HG02798 (cell line): ENCODE data around the gene POFUT2.
"Not testable (repeated sequence)": the region's sequence is repeated elsewhere in the genome, so short reads cannot be mapped to it uniquely, and the experiment has no call there.

Experiments used
- ATAC-seq: cut with Tn5 transposase; IDR thresholded peaks from one replicate; pipeline ENCODE4 v1.9.1; 2021; ENCODE audit warnings: mild to moderate bottlenecking; ENCODE audit not compliant: unreplicated experiment, poor library complexity

POFUT2 gene

DNA sequence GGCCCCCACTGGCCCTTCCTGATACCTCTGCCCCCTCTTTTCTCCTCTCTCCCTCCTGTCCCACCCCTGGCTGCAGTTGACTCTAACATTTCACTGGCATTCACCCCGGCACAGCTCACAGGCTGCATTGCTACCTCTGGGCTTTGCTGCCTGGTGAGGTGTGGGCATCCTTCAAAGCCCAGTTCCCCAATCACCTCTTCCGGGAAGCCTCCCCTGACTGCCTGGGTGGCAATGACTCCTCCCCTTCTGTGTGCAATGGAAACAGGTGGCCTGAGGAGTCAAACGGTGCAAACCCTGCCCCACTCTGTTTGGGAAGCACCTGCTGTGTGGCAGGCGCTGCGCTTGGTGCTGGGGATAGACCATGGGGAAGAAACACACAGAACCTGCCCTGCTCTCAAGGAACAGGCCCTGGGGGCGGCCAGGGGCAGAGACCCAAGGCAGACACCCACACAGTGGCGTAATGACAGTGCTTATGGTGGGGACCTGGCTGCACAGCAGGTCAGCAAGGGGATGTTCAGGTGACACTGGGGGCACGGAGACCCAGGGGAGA lies 39.3 kb upstream of the POFUT2 start:
- ATAC-seq, result no peak

DNA sequence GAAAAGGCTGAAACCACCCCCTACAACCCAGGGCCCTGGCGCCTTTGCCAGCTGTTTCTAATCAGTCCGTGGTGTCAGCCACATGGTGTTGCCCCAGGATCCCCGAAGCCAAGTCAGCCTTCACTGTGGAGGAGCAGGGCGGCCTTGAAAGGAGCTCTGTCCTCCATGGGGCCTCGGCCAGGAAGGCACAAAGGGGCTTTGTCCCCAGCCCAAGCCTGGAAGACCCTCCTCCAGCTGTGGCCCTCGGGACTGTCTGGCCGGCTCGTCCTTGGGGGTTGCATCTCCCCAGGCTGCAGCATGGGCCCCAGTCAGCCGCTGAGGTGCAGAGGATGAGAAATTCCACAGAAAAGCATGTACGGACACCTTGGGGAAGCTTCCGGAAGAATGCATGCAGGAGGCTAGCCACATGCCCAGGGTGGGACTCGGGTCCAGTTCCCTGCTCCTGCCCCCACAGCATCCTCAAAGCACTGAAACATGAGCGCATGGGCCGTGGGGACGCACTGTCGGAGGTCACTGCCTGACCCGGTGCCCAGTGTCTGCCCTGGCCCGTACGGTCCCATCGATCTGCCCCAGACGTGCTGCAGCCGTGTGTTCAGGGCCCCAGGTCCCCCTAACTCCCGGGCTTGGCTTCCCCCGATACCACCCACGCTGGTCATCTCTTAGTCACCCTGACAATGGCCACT lies 38.6 kb upstream of the POFUT2 start:
- no peak for ATAC-seq

DNA sequence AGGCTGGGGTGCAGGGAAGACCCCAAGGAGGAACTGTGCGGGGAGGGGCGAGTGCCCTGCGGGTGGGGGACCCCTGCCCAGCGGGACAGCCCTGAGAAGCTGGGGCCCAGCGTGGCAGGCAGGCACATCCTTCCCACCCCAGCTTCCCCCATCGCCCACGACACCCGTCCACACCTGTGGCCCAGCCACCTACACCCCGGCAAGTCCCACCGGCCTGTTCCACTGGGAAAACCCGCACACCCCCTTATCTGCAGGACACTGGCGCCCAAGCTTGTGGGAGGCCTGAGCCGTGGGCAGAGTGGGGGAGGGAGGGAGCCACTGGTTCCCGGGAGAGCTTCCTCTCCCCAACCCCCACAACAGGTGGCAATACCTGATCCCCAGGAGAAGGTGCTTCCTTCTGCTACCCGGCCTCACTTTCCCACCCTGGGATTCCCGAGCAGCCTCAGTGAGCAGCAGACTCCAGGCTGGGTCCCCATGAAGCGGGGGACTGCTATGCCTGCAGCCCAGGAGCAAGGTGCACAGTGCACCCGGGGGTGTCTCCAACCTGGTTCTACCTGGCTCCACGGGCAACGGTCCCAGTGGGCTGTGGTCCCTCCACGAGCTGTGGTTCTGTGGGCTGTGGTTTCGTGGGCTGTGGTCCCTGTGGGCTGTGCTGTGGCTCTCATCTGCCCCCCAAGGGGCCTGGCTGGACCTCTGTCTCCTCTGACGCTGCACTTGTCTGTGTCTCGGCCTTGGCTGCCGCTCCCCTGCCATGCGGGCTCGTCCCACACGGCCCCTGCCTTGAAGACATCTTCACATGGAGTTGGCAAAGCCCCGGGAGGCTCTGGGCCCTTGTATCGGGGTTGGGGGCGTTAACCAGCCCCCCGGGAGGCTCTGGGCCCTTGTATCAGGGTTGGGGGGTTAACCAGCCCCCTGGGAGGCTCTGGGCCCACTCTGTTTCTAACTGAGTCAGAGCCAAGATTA lies 37.8 kb upstream of the POFUT2 start:
- ATAC-seq, result no peak

DNA sequence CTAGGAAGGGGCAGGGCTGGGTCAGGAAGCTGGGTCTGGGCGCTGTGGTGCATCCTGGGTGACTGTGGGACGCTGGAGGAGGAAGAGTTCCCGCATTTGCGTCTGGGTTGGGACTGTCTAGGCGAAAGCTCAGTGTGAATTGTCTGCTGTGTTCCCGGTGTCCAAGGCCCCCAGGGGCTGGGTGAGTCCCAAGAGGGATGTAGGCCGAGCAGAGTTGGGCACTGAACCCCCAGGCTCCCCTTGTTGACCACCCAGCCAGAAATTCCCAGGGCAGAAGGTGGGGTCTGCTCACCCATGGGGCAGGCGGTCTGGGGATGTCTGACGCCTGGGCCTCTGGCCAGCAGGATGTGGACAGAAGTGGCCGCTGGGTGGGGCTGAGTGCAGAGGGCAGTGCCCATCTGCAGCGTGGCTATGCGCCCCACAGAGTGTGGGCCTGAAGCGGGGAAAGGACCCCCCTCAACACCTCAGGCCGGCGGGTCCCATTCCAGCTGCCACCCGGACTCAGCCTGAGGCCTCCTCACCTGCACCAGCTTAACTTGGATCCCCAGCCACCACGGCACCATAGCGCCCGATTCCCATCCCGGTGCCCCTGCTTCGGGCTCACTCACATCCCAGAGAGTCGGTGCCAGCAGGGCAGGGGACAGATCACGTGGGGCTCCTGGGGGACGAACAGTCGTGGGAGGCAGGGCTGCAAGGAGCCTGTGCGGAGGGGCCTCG lies 37.0 kb upstream of the POFUT2 start:
- ATAC-seq, result no peak

DNA sequence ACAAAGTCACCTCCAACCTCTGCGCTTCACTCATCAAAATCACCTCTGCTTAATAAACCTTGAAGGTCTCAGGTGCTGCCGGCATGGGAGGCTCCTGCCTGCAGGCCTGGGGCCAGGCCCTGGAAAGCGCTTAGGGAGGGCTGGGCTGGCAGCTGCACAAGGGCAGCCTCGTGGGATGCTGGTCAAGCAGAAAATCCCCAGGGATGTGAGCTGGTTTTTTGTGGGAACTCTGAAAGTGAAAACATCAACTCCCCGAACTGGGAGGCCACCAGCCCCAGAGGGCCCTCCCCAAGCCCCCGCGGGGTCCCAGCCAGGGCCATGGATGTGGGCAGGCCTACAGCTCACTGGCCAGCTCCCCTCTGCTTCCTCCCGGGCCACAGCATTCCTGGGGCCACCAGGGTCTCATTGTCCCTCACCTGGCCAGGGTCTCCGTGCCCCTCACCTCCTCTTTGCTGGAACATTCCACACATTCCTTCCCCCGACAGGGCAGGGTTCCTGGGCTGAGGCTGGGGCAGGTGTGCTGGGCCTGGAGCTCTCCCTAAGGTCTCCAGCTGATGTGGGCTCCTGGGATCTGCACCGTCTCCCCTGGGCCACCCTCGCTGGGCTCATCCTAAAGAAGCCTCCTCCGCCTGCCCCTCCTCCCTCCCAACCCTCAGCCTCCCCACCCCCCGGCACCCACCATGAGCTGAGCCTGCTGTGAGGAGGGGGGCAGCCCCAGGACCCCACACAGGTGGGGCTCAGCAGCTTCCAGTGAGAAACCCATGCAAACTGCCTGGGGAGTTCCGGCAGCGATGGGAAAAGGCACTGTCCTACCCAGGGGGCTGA lies 36.0 kb upstream of the POFUT2 start:
- no peak for ATAC-seq

DNA sequence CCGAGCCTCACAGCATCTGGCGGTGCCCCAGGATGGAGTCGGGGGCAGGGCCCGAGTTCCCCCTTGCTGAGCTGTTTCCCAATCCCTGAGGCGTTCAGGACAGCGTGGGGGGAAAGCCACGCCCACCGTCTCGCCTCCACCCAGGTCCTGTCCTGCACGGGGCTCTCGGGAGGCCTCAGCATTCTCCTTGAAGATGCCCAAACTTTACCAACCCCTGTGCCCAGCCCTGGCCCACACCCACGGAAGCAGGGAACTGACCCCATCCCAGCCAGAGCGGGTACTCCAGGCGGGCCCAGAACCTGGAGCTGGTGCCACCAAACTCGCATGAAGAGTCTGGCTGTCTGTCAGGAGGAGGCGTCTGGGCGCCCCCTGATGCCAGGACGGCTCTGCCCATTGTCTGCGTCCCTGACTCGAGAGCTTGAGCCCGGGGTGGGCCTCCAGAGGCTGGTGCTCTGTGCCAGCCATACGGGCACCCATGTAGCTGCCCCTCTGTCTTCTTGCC lies 35.3 kb upstream of the POFUT2 start:
- ATAC-seq, result no peak

DNA sequence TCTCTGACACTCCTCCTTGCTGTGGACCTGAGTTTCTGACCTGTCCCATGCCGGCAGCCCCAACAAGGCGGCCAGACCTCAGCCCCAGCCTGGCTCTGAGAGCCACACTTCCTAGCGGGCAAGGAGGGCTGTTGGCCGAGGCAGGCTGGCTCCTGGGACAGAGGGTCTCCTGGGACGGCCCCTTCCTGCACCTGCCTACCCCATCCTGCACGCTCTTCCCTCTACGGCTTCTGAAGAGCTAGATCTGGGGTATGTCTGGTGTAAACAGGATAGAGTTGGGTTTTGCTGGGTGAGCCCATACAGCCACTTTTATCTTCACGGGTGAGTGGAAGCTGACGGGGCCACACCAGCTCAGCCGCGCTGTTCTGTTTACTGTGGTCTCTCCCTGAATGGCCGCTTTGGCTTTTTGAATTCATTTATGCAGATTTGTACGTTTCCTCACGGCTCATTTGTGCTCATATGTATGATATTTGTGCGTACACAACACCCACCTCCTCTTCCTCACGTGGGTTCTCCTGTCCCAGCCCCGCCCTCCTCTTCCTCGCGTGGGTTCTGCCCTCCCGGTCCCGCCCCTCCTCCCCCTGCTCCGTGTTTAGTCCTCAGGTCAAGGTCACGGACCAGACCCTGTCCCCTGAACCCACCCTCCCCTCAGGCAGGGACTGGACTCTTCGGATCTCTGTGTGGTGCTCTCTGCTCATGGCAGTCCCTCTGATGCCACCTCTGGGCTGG lies 34.7 kb upstream of the POFUT2 start:
- ATAC-seq, result no peak

DNA sequence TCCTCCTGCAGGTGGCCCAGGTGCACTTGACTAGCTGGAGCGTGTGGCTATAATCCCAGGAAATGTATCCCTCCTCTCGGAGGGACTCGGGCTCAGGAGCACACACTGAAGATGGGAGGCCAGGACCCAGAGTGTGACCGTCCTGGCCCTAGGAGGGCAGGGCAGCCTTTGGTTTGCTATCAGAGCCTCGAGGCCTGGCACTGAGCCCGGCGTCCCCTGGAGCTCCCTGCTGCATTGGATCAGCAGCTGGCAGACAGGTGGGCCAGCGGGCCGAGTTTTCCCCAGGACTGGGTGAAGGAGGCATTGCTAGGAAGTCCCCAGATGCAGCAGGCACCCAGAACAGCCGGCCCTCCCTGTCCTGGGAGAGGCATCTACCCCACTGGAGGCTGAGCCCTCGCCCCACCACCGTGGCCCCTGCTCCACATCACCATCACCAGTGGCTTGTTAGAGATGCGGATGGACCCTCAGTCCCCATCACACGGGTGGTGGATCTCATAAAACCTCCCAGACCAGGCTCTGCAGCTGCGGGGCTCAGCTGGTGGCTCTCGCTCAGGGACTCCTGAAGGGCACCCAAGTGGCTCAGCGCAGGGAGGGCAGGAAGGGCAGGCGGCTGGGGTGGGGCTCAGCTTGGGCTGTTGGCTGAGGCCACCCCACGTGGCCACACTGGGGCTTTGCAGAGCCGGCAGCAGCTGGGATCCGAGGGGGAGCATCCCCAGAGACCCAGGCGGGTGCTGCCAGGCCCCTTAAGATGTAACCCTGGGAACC lies 32.7 kb upstream of the POFUT2 start:
- ATAC-seq, result no peak

DNA sequence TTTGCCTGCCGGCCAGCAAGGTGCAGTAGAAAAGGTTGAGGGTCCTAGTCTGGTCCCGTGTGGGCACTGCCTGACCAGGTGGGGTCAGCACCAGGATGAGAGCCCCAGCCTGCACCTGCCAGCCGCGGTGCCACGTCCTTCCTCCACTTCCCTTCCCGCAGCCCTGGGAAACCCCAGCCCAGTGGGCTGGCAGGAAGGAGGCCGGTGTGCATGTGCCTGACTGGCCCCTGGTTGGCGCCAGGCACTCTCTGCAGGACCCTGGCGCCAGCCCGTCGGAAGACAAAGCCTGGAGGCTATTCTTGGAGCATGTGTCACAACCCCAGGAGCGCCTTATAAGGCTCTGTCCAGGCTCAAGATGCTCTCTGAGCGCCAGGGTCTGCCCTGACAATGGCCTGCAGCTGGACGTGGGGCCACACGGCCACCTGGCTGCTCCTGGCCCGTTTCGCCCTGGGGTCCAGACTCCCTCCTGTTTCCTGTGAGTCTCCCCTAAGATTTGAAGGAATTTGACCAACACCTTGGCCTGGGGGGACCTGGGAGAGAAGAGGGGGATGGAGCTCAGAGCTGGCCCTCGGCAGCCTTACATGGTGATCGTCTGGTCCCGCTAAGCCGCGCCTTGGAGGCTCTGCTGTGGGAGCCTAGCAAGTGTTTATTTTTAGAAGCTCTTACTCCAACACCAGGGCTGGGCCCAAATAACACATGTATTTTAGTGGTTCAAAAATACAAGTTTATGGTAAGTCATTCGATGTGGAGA lies 31.9 kb upstream of the POFUT2 start:
- ATAC-seq, result no peak

DNA sequence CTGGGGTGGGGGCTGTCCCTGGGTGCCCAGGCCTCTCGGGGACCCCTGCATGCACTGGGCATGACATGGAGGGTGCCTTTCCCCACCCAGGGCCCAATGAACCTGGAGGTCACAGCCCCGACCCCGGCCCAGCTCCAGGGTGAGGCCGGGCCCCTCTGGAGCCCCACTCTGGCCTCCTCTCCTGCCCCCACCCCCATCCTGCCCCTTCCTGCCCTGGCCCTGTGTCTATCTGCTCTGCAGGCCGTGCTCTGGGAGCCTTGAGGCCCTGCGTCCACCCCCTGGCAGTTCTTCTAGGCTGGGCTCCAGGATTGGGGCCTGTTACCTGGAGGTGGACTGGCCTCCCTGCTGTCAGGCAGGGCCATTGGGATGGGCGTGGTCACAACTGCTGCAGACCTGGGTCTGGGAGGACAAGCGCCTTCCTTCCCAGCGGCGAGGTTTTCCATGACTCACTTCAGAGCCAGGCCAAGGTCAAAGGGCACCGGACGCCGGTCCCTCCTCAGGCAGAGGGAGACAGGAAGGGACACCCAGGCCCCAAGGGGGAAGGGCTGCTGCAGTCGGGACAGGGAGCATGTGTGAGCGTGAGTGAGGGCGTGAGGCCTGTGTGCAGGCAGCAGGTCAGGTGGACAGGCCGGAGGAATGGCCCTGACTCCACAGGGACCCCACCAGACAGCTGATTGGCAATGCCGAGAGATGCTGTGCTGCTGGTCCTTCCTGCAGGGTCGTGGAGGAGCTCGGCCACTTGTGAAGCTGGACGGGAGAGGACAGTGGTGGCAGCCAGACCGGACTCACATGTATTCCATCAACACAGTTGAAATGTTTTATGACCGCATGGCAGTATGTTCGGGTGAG lies 31.1 kb upstream of the POFUT2 start:
- no peak for ATAC-seq

DNA sequence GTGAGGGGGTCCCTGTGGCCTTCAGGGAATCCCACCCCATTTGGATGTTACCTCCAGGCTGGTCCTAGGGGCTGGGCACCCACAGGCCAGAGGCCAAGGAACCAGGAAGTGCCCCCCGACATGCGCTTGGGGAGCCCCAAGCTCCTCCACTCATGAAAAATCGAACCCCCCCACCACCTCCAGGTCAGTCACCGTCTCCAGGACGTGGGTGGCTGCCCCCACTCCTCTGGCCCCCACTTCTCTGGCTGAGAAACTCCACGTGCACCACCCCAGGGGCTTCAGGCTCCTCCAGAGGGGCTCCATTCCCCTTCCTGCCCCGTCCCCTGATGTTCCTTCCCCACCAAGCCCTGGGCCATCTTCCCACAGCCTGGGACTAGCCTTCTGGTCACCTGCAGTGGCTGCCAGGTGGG lies 30.5 kb upstream of the POFUT2 start:
- no peak for ATAC-seq

DNA sequence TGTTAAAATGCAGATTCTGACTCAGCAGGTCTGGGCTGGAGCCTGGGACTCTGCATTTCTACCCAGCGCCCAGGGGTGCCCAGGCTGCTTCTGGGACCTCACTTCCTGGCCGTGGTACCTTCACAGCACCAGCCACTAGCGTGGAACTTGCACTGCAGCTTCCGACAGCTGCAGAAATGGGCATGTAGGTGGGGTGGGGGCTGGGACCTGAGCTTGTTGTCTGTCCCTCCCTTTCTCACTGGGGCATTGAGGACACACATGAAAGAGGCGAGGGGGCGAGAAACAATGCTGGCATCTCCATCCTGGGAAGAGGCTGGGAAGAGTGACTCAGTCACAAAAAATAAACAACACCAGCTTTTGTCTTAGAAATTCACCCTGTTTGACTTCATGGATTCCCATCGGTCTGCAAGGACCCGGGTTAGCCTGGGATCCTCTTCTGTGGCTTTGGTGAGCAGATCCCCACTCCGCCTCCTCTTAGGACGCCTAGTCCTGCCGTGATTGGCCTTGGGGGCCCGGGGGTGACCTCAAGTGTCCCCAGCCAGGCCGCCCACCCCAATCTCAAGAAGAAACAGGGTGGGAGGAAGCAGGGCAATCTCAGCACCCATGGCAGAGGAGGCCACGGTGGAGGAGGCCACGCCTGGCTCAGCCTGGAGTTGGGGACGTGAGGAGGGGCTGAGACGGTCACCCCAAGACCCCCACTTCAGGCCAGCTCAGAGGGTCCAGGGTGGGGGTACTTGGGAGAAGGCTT lies 29.9 kb upstream of the POFUT2 start:
- no peak for ATAC-seq

DNA sequence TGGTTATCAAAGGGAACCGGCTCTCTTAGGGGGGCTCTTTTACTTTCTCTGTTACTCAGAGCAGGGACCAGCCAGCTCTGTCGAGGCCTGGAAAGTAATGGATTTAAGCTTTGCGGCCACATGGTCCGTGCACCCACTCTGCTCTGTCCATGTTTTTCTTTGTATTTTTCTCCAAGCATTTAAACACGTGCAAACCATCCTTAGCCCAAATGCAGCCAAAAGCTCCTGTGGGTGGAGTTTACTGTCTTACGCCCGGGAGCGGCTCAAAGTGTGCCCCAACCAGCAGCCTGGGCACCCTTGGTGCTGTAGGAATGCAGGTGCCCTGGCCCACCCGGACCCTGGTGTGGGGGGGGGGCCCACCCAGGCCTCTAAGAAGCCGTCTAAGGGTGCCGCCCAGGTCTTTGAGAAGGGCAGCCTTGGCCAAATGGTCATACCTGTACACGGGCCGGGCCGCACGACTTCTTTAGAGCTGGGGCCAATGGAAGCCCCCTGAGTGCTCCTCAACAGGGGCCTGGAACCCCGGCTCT lies 29.2 kb upstream of the POFUT2 start:
- ATAC-seq, result no peak

- not testable (repeated sequence) for ATAC-seq
These were observed 28.2 kb upstream of the POFUT2 start for GRCh38 chr21:45315676-45316470.

- no peak for ATAC-seq
These were observed 26.0 kb upstream of the POFUT2 start for GRCh38 chr21:45313682-45314081.
